ENCODE data around the gene SPG21.
A peak's percentile ranks its signal among the peaks of the same experiment; 100 is the strongest.

Gene SPG21

GRCh38 chr15:64930778-64931371 lies 58.8 kb downstream of the SPG21 start:
- TF ChIP-seq CTCF (IDR thresholded peaks at IDR 0.05; ENCODE audit: low read depth, low read length, missing control alignments), result no peak
- H3K4me3 ChIP-seq (ENCODE audit: low read depth, low read length), result no peak overlapping the region
- DNase-seq (ENCODE audit: low read depth), result no peak

GRCh38 chr15:64930019-64930652 lies 59.6 kb downstream of the SPG21 start:
- peak; percentile 54 for DNase-seq (ENCODE audit: low read depth)
- TF ChIP-seq CTCF (IDR thresholded peaks at IDR 0.05; ENCODE audit: low read depth, low read length, missing control alignments), result no peak
- H3K4me3 ChIP-seq (ENCODE audit: low read depth, low read length), result no peak overlapping the region

GRCh38 chr15:64928626-64929220 lies 61.0 kb downstream of the SPG21 start:
- TF ChIP-seq CTCF (IDR thresholded peaks at IDR 0.05; ENCODE audit: low read depth, low read length, missing control alignments), result no peak
- no peak overlapping the region for H3K4me3 ChIP-seq (ENCODE audit: low read depth, low read length)
- no peak for DNase-seq (ENCODE audit: low read depth)

- no peak for DNase-seq (ENCODE audit: low read depth)
- no peak overlapping the region for H3K4me3 ChIP-seq (ENCODE audit: low read depth, low read length)
- TF ChIP-seq CTCF (IDR thresholded peaks at IDR 0.05; ENCODE audit: low read depth, low read length, missing control alignments), result no peak
Observed at GRCh38 chr15:64926661-64927060, 63.1 kb downstream of the SPG21 start.

- no peak overlapping the region for H3K4me3 ChIP-seq (ENCODE audit: low read depth, low read length)
- DNase-seq (ENCODE audit: low read depth), result no peak
- no peak for TF ChIP-seq CTCF (IDR thresholded peaks at IDR 0.05; ENCODE audit: low read depth, low read length, missing control alignments)
Observed at GRCh38 chr15:64925335-64926330, 64.1 kb downstream of the SPG21 start.

GRCh38 chr15:64923546-64923945 lies 66.2 kb downstream of the SPG21 start:
- no peak for DNase-seq (ENCODE audit: low read depth)
- TF ChIP-seq CTCF (IDR thresholded peaks at IDR 0.05; ENCODE audit: low read depth, low read length, missing control alignments), result no peak
- H3K4me3 ChIP-seq (ENCODE audit: low read depth, low read length), result no peak overlapping the region
